Keratinocyte (primary cell): ENCODE measurements around the gene TOGARAM1. TPM values are rescaled to one million over a fixed set of nuclear protein-coding genes. Genes with fewer than 3 reads are reported as not detected.

Experiments used
- DNase-seq: peaks from one replicate; pipeline ENCODE4 v3.0.0-alpha.2; 2011; ENCODE audit warnings: low read depth, missing footprints, low spot score
- FAIRE-seq: peaks from 2 replicates; lab custom pipeline; 2011; peaks lifted over from hg19 to GRCh38; lab: Jason Lieb, UNC
- H2AFZ ChIP-seq: 2 replicates; pipeline ENCODE4 v1.6.0; 2012; ENCODE audit warnings: low read length, control low read depth, inconsistent platforms; ENCODE audit not compliant: control insufficient read depth
- H3K27ac ChIP-seq: 2 replicates; pipeline ENCODE4 v1.5.1; 2011; ENCODE audit warnings: low read length; ENCODE audit not compliant: control insufficient read depth, insufficient read depth
- H3K27me3 ChIP-seq: 3 replicates; pipeline ENCODE4 v1.6.0; 2011; ENCODE audit warnings: low read length; ENCODE audit not compliant: control insufficient read depth, insufficient read depth; ENCODE audit errors: extremely low read depth
- H3K36me3 ChIP-seq, 2 experiments: 2 replicates in 1 of 2; 3 replicates in 1 of 2; pipeline ENCODE4 v1.5.1; 2011; ENCODE audit warnings: low read length in 2 of 2, mild to moderate bottlenecking in 1 of 2; ENCODE audit not compliant: control insufficient read depth in 2 of 2, insufficient read depth in 2 of 2; ENCODE audit errors: extremely low read depth in 1 of 2
- H3K4me1 ChIP-seq: 3 replicates; pipeline ENCODE4 v1.5.1; 2011; ENCODE audit warnings: low read length; ENCODE audit not compliant: control insufficient read depth, insufficient read depth; ENCODE audit errors: extremely low read depth
- H3K4me2 ChIP-seq: 3 replicates; pipeline ENCODE4 v1.6.0; 2011; ENCODE audit warnings: low read depth, low read length; ENCODE audit not compliant: control insufficient read depth, insufficient read depth; ENCODE audit errors: extremely low read depth
- H3K4me3 ChIP-seq, 3 experiments: fragments of 200-600 bp in 1 of 3; sonication (generic) in 1 of 3; 2 replicates in 2 of 3; 3 replicates in 1 of 3; pipeline ENCODE4 v1.5.1; 2011 to 2016; ENCODE audit warnings: low read length in 3 of 3, mild to moderate bottlenecking in 3 of 3, control low read depth in 2 of 3, inconsistent platforms in 1 of 3, low read depth in 1 of 3, mixed read lengths in 1 of 3, mixed run types in 1 of 3, moderate library complexity in 1 of 3; ENCODE audit not compliant: control insufficient read depth in 2 of 3, insufficient read depth in 2 of 3; ENCODE audit errors: extremely low read depth in 1 of 3
- H3K79me2 ChIP-seq: 2 replicates; pipeline ENCODE4 v1.6.0; 2012; ENCODE audit warnings: low read length; ENCODE audit not compliant: control insufficient read depth, insufficient read depth
- H3K9ac ChIP-seq: 3 replicates; pipeline ENCODE4 v1.6.0; 2011; ENCODE audit warnings: low read length; ENCODE audit not compliant: control insufficient read depth, insufficient read depth; ENCODE audit errors: extremely low read depth
- H3K9me1 ChIP-seq: 3 replicates; pipeline ENCODE4 v1.6.0; 2011; ENCODE audit warnings: low read length; ENCODE audit not compliant: control insufficient read depth, insufficient read depth; ENCODE audit errors: extremely low read depth
- H3K9me3 ChIP-seq: 2 replicates; pipeline ENCODE4 v1.5.1; 2012; ENCODE audit warnings: low read depth, low read length; ENCODE audit not compliant: control insufficient read depth
- H4K20me1 ChIP-seq: 3 replicates; pipeline ENCODE4 v1.6.0; 2011; ENCODE audit warnings: low read length; ENCODE audit not compliant: control insufficient read depth, insufficient read depth; ENCODE audit errors: extremely low read depth
- EZH2 ChIP-seq: IDR thresholded peaks from one replicate; pipeline ENCODE4 v1.6.1; 2012; ENCODE audit warnings: inconsistent platforms, mild to moderate bottlenecking, low read length, moderate library complexity
- dilution Hi-C: fragments of 300-500 bp; cut with MboI; formaldehyde crosslinking; loops from one replicate; pipeline ENCODE4 v1.7.0; 2020; ENCODE audit warnings: low sequenced_read_pairs; ENCODE audit not compliant: extremely low pct_ligation_motif_present
- polyA plus RNA-seq, 5 experiments: library from polyadenylated mRNA; depleted of rRNA in 3 of 5; stranded (reverse) in 3 of 5; stranded (forward) in 1 of 5; unstranded in 1 of 5; fragments of >200 nt; gene quantifications; 1 replicate in 1 of 5; 2 replicates in 3 of 5; 3 replicates in 1 of 5; pipeline versions ENCODE4 v1.2.1 to v1.2.3, GENCODE V29; 2011 to 2012; ENCODE audit warnings: missing spikeins in 2 of 5, low read depth in 1 of 5, low replicate concordance in 1 of 5
- TF ChIP-seq, protein P1 (sequence below), 3 experiments: IDR thresholded peaks in 1 of 3; conservative IDR thresholded peaks in 1 of 3; optimal IDR thresholded peaks in 1 of 3; 2 replicates in 2 of 3; 3 replicates in 1 of 3; pipeline versions ENCODE3 to v1.5.1; 2011; ENCODE audit warnings: low read length in 3 of 3, mild to moderate bottlenecking in 3 of 3, moderate library complexity in 2 of 3, control low read depth in 1 of 3, inconsistent platforms in 1 of 3; ENCODE audit not compliant: insufficient read depth in 2 of 3; ENCODE audit errors: extremely low read depth in 1 of 3

TOGARAM1 gene
- polyA plus RNA-seq, 1 donor (not counting 4 experiments of a cell fraction or from before 2014, with no cell fraction given): 8.2 TPM

DNA sequence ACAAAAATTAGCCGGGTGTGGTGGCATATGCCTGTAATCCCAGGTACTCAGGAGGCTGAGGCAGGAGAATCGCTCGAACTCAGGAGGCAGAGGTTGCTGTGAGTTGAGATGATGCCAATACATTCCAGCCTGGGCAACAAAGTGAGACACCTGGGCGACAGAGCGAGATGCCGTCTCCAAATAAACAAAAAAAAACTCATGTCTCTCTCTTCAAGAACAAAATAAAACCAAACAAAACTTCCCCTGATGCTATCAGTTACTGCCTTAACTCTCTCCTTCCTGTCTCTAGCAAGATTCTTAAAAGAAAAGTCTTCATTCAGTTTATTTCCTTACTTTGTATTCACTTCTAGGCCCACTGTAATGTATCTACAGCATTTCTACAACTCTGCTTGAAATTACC lies 21.0 kb upstream of the TOGARAM1 start:
- Histone ChIP-seq H3K4me2 (no peak overlapping the region), H3K4me1 (no peaks in the 10 kb centered on the region), H4K20me1 (no peaks in the 10 kb centered on the region), H3K4me3 (no peak overlapping the region), H3K27me3 (no peaks in the 10 kb centered on the region), H3K9me1 (no peaks in the 10 kb centered on the region), H3K27ac (no peak overlapping the region), H3K9me3 (no peaks in the 10 kb centered on the region), H3K79me2 (no peaks in the 10 kb centered on the region), H2AFZ (no peak overlapping the region), H3K9ac (no peak overlapping the region), H3K36me3 (peaks cover 7 to 9% of the 10 kb centered on the region in 2 experiments)
- DNase-seq (no peak), FAIRE-seq (no peak)
- dilution Hi-C loops: no loop called here
- TF ChIP-seq EZH2: no peak
- TF ChIP-seq, protein P1, sequence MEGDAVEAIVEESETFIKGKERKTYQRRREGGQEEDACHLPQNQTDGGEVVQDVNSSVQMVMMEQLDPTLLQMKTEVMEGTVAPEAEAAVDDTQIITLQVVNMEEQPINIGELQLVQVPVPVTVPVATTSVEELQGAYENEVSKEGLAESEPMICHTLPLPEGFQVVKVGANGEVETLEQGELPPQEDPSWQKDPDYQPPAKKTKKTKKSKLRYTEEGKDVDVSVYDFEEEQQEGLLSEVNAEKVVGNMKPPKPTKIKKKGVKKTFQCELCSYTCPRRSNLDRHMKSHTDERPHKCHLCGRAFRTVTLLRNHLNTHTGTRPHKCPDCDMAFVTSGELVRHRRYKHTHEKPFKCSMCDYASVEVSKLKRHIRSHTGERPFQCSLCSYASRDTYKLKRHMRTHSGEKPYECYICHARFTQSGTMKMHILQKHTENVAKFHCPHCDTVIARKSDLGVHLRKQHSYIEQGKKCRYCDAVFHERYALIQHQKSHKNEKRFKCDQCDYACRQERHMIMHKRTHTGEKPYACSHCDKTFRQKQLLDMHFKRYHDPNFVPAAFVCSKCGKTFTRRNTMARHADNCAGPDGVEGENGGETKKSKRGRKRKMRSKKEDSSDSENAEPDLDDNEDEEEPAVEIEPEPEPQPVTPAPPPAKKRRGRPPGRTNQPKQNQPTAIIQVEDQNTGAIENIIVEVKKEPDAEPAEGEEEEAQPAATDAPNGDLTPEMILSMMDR (optimal IDR thresholded peaks at IDR 0.05 in 1 of 3, IDR thresholded peaks at IDR 0.05 in 1 of 3, conservative IDR thresholded peaks at IDR 0.05 in 1 of 3; ENCODE audit: extremely low read depth in 1 of 3, insufficient read depth in 2 of 3, low read length in 3 of 3): no peak

GRCh38 chr14:44941591-44941990 lies 20.4 kb upstream of the TOGARAM1 start:
- Histone ChIP-seq H3K27ac (no peak overlapping the region), H3K9me3 (no peaks in the 10 kb centered on the region), H3K4me1 (no peaks in the 10 kb centered on the region), H3K9me1 (no peaks in the 10 kb centered on the region), H3K9ac (no peak overlapping the region), H3K36me3 (peaks cover 7 to 9% of the 10 kb centered on the region in 2 experiments), H2AFZ (no peak overlapping the region), H3K4me3 (no peak overlapping the region), H3K27me3 (no peaks in the 10 kb centered on the region), H4K20me1 (no peaks in the 10 kb centered on the region), H3K4me2 (no peak overlapping the region), H3K79me2 (no peaks in the 10 kb centered on the region)
- TF ChIP-seq, protein P1 (optimal IDR thresholded peaks at IDR 0.05 in 1 of 3, IDR thresholded peaks at IDR 0.05 in 1 of 3, conservative IDR thresholded peaks at IDR 0.05 in 1 of 3; ENCODE audit: extremely low read depth in 1 of 3, insufficient read depth in 2 of 3, low read length in 3 of 3): no peak
- TF ChIP-seq EZH2: no peak
- DNase-seq (no peak), FAIRE-seq (no peak)
- dilution Hi-C loops: no loop called here
